ENCODE measurements around the gene BRAT1. TPM values are rescaled to one million over a fixed set of nuclear protein-coding genes. Genes with fewer than 3 reads are reported as not detected.

The BRAT1 gene
- total RNA-seq, 1 experiment from 2014 or later = 53.9 TPM

GRCh38 chr7:2553831-2554581 is 1.3 kb downstream of the BRAT1 start:
- POLR2A ChIA-PET (ENCODE audit: unreplicated experiment) = no interaction called here
- Histone ChIP-seq H3K4me3 (peak overlapping the region; percentile 86), H3K4me2 (peak overlapping the region; percentile 98), H2AFZ (no peak overlapping the region), H3K9me3 (ENCODE audit: insufficient read depth, low read depth) (no peaks in the 10 kb centered on the region), H3K79me2 (ENCODE audit: low read depth) (peaks cover 26% of the 10 kb centered on the region), H3K27ac (no peak overlapping the region), H3K9me2 (ENCODE audit: insufficient read depth) (no peaks in the 10 kb centered on the region), H3K36me3 (ENCODE audit: low read depth) (peaks cover 8% of the 10 kb centered on the region; the same call in 1 of the 2 replicates), H4K20me1 (ENCODE audit: insufficient read depth) (peaks cover 27% of the 10 kb centered on the region), H3F3A (ENCODE audit: insufficient read depth, low read depth) (peaks cover 39% of the 10 kb centered on the region), H3K4me1 (replicated peaks; ENCODE audit: insufficient read depth) (peaks cover 29% of the 10 kb centered on the region), H3K27me3 (ENCODE audit: insufficient read depth, low read depth) (no peaks in the 10 kb centered on the region)
- DNase-seq = no peak
- CTCF ChIA-PET = interaction anchor here (0.6 kb wide), 1 partner anchor 22 kb away, joined by 5 read pairs; no protein-coding TSS in a partner anchor
- intact Hi-C loops (cut with micrococcal nuclease; ENCODE audit: unreplicated experiment) = loop anchor here (2.0 kb wide), 1 partner anchor 25 kb away; no protein-coding TSS in a partner anchor
- TF ChIP-seq CTCF (conservative IDR thresholded peaks at IDR 0.05) (no peak), EZH2 (IDR thresholded peaks at IDR 0.05; ENCODE audit: low read depth) (no peak)
- BruUV-seq (replicated peaks) = TSS peak; percentile 28

GRCh38 chr7:2553108-2553507 is 2.2 kb downstream of the BRAT1 start:
- Histone ChIP-seq H3K36me3 (ENCODE audit: low read depth) (peaks cover 14% of the 10 kb centered on the region), H3K79me2 (ENCODE audit: low read depth) (peaks cover 26% of the 10 kb centered on the region), H4K20me1 (ENCODE audit: insufficient read depth) (peaks cover 27% of the 10 kb centered on the region), H3F3A (ENCODE audit: insufficient read depth, low read depth) (peaks cover 39% of the 10 kb centered on the region), H3K27ac (no peak overlapping the region), H3K27me3 (ENCODE audit: insufficient read depth, low read depth) (no peaks in the 10 kb centered on the region), H3K4me1 (replicated peaks; ENCODE audit: insufficient read depth) (peaks cover 26% of the 10 kb centered on the region), H3K4me2 (peak overlapping the region; percentile 98), H2AFZ (no peak overlapping the region), H3K4me3 (no peak overlapping the region), H3K9me3 (ENCODE audit: insufficient read depth, low read depth) (no peaks in the 10 kb centered on the region), H3K9me2 (ENCODE audit: insufficient read depth) (no peaks in the 10 kb centered on the region)
- intact Hi-C loops (cut with micrococcal nuclease; ENCODE audit: unreplicated experiment) = no loop called here
- no peak for DNase-seq
- BruUV-seq (replicated peaks) = no TSS peak
- ChIA-PET POLR2A (ENCODE audit: unreplicated experiment) (no interaction called here), CTCF (interaction anchor here (0.7 kb wide), 1 partner anchor 169 kb away, joined by 3 read pairs; no protein-coding TSS in a partner anchor)
- no peak for TF ChIP-seq CTCF (conservative IDR thresholded peaks at IDR 0.05)
- TF ChIP-seq EZH2 (IDR thresholded peaks at IDR 0.05; ENCODE audit: low read depth) = no peak

GRCh38 chr7:2551418-2551817 is 3.9 kb downstream of the BRAT1 start:
- POLR2A ChIA-PET (ENCODE audit: unreplicated experiment) = no interaction called here
- no peak for DNase-seq
- intact Hi-C loops (cut with micrococcal nuclease; ENCODE audit: unreplicated experiment) = no loop called here
- BruUV-seq (replicated peaks) = no TSS peak
- no peak overlapping the region for H3K27ac ChIP-seq
- peaks cover 31% of the 10 kb centered on the region for H3F3A ChIP-seq (ENCODE audit: insufficient read depth, low read depth)
- peaks cover 26% of the 10 kb centered on the region for H3K79me2 ChIP-seq (ENCODE audit: low read depth)
- H2AFZ ChIP-seq = no peak overlapping the region
- CTCF ChIA-PET = interaction anchor here (0.7 kb wide), 1 partner anchor 23 kb away, joined by 6 read pairs; no protein-coding TSS in a partner anchor
- peaks cover 15% of the 10 kb centered on the region for H3K36me3 ChIP-seq (ENCODE audit: low read depth)
- no peaks in the 10 kb centered on the region for H3K9me3 ChIP-seq (ENCODE audit: insufficient read depth, low read depth)
- H3K9me2 ChIP-seq (ENCODE audit: insufficient read depth) = no peaks in the 10 kb centered on the region
- no peak overlapping the region for H3K4me2 ChIP-seq
- TF ChIP-seq EZH2 (IDR thresholded peaks at IDR 0.05; ENCODE audit: low read depth) = no peak
- no peak for TF ChIP-seq CTCF (conservative IDR thresholded peaks at IDR 0.05)
- H3K4me1 ChIP-seq (replicated peaks; ENCODE audit: insufficient read depth) = peaks cover 22% of the 10 kb centered on the region
- peaks cover 27% of the 10 kb centered on the region for H4K20me1 ChIP-seq (ENCODE audit: insufficient read depth)
- H3K4me3 ChIP-seq = no peak overlapping the region
- no peaks in the 10 kb centered on the region for H3K27me3 ChIP-seq (ENCODE audit: insufficient read depth, low read depth)
